Testis (tissue), 3 donors: ENCODE data around the gene PURA. TPM values are rescaled to one million over a fixed set of nuclear protein-coding genes. Genes with fewer than 3 reads are reported as not detected.
"Not testable (repeated sequence)": the region's sequence is repeated elsewhere in the genome, so short reads cannot be mapped to it uniquely, and the experiment has no call there.

Experiments used
- DNase-seq: peaks from one replicate; pipeline ENCODE4 v3.0.0-alpha.2; 2019
- H3K27ac ChIP-seq, 2 donors: fragments of 200-600 bp; sonication (generic); one replicate each; pipeline ENCODE4 v1.5.1; 2019
- H3K27me3 ChIP-seq: fragments of 200-600 bp; sonication (generic); one replicate; pipeline ENCODE4 v1.5.1; 2019
- H3K36me3 ChIP-seq: fragments of 200-600 bp; sonication (generic); one replicate; pipeline ENCODE4 v1.5.1; 2017; ENCODE audit warnings: low read depth; ENCODE audit errors: missing control alignments
- H3K4me1 ChIP-seq: fragments of 200-600 bp; sonication (generic); one replicate; pipeline ENCODE4 v1.5.1; 2019
- H3K4me3 ChIP-seq, 2 donors: fragments of 200-600 bp; sonication (generic); one replicate each; pipeline ENCODE4 v1.5.1; 2017 to 2019
- H3K9me3 ChIP-seq: fragments of 200-600 bp; sonication (generic); one replicate; pipeline ENCODE4 v1.5.1; 2017
- POLR2A ChIP-seq: fragments of 450-650 bp; IDR thresholded peaks from one replicate; pipeline ENCODE4 v1.6.1; 2017; ENCODE audit warnings: antibody characterized with exemption, mild to moderate bottlenecking, moderate library complexity
- WGBS, 2 donors: methylation state at CpG; one replicate each; pipeline ENCODE4 v1.1.5; 2018; 5-methylcytosine and 5-hydroxymethylcytosine counted together
- intact Hi-C: fragments of 100-400 bp; cut with DNase I; formaldehyde crosslinking; loops from one replicate; pipeline ENCODE4 v1.15.1; 2023; ENCODE audit warnings: low total_unique reads
- polyA plus RNA-seq: library from polyadenylated mRNA; stranded (reverse); fragments of 350-450 nt; fragmentation: Illumina TruSeq; extraction: RNeasy Lipid Tissue Mini Kit (QIAGEN cat#74804); gene quantifications from one replicate; pipeline ENCODE4 v1.2.3, GENCODE V29; 2014; ENCODE audit warnings: low read depth, low replicate concordance; ENCODE audit not compliant: insufficient read depth
- total RNA-seq, 2 donors: library from RNA; depleted of rRNA; stranded (reverse); fragments of >200 nt; gene quantifications; one replicate each; pipeline ENCODE4 v1.2.3, GENCODE V29; 2016
- TF ChIP-seq, protein P1 (sequence below), 3 experiments: fragments of 450-650 bp in 2 of 3; fragments of 200-600 bp in 1 of 3; sonication (generic) in 1 of 3; IDR thresholded peaks; one replicate each; pipeline ENCODE4 v1.5.1; 2016 to 2019; ENCODE audit warnings: antibody characterized with exemption in 3 of 3, mild to moderate bottlenecking in 2 of 3, moderate library complexity in 1 of 3

PURA gene
- total and polyA plus RNA-seq, 3 donors from 2014 or later, result 9.3 to 26.9 (median 22.9) TPM

DNA sequence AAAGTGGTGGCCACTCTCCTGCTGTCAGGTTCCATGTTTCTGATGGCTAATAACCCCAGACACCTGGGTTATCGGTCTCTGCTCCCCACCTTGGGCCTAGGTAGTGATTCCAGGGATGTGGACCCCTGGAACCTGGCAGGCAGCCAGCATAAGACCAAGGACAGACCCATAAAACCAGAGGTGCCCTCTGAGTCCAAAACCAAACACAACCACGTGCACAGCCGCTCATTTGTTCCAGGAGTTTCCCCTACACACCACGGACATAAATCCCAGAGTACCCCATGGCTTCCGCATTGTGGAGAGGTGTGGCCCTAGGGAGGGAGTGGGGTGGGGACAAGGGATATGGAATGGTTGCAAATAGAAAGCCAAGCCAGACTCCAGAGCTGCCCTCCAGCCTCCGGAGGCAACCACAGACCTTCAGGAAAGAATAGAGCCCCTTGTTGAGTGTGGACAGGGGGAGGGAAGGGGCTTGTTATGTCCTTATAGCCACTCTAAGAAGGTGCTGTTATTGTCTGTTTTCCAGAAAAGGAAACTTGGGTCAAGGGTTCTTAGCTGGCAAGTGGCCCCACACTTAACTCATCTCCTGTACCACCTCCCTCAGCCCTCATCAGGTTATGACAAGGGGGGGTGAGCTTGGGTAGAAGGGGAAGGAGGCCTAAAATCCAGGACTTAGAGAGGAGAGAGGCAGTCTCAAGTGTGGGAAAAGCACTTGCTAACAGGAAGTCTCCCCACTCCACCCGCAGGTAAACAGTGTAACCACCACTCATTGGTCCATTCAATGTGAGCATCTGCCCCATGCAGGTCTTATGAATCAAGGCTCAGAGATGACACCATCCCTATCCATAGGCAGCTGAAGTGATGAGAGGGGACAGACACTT lies 37.5 kb downstream of the PURA start:
- H3K9me3 ChIP-seq, result no peaks in the 10 kb centered on the region
- no peaks in the 10 kb centered on the region for H3K27me3 ChIP-seq
- H3K4me1 ChIP-seq, result peaks cover 4% of the 10 kb centered on the region
- no peak overlapping the region for H3K27ac ChIP-seq
- intact Hi-C loops, result loop anchor here (10.0 kb wide), 1 partner anchor 367 kb away; no protein-coding TSS in a partner anchor
- no peak for DNase-seq
- WGBS, 2 donors, result 79 to 88% methylated on average over 5 to 7 of the region's 7 CpGs
- TF ChIP-seq, protein P1, sequence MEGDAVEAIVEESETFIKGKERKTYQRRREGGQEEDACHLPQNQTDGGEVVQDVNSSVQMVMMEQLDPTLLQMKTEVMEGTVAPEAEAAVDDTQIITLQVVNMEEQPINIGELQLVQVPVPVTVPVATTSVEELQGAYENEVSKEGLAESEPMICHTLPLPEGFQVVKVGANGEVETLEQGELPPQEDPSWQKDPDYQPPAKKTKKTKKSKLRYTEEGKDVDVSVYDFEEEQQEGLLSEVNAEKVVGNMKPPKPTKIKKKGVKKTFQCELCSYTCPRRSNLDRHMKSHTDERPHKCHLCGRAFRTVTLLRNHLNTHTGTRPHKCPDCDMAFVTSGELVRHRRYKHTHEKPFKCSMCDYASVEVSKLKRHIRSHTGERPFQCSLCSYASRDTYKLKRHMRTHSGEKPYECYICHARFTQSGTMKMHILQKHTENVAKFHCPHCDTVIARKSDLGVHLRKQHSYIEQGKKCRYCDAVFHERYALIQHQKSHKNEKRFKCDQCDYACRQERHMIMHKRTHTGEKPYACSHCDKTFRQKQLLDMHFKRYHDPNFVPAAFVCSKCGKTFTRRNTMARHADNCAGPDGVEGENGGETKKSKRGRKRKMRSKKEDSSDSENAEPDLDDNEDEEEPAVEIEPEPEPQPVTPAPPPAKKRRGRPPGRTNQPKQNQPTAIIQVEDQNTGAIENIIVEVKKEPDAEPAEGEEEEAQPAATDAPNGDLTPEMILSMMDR (IDR thresholded peaks at IDR 0.05), result no peak
- no peak for TF ChIP-seq POLR2A
- H3K36me3 ChIP-seq, result no peaks in the 10 kb centered on the region
- no peak overlapping the region for H3K4me3 ChIP-seq

DNA sequence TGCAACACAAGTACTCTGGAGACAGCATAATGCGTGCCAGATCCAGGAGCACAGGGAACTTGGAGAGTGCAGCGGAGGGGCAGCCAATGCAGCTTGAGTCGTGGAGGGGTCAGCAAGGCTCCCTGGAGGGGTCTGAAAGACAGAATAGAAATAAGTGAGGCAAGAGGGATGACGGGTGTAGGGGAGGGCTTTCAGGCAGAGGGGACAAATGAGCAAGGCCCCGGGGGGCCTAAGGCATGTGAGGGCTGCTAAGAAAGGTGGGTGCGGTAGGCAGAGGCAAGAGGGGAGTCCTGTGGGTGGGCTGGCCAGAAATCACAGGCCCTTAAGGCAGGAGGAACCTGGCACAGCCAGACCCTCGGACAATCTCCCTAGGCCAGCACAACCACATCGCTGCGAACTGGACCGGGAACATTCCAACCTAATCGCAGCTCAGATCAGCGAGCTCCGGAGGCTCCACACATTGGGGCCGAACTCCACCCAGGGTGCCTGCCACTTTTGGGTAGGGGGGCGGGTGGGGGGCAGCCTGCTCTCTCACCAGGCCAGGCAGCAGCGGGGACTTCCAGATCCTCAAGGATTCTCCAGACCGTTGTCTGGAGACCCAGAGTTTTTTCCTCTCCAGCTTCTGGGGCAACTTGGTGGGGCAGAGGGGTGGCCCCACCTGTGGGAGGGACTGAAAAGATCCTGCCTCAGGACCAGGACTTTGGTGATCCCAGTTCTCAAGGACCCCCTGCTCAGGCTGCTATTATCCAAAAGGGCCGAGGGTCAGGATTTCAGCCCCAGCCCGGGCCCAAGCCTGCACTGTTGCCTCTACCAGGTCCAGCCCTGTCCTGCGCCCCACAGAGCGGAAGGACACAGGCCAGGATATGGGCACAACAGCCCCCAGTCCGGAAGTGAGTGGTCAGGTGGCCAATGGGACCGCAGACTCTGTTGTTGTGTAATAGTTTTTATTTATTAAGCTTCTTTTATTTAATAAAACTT lies 38.4 kb downstream of the PURA start:
- no peak overlapping the region for H3K4me3 ChIP-seq
- H3K9me3 ChIP-seq, result no peaks in the 10 kb centered on the region
- WGBS, 2 donors, result 78 to 87% methylated on average over 21 to 23 of the region's 23 CpGs
- no peak for DNase-seq
- TF ChIP-seq, protein P1 (IDR thresholded peaks at IDR 0.05), result no peak
- TF ChIP-seq POLR2A, result no peak
- intact Hi-C loops, result loop anchor here (10.0 kb wide), 1 partner anchor 368 kb away; no protein-coding TSS in a partner anchor
- no peak overlapping the region for H3K27ac ChIP-seq
- H3K36me3 ChIP-seq, result no peaks in the 10 kb centered on the region
- H3K27me3 ChIP-seq, result no peaks in the 10 kb centered on the region
- H3K4me1 ChIP-seq, result peaks cover 5% of the 10 kb centered on the region

DNA sequence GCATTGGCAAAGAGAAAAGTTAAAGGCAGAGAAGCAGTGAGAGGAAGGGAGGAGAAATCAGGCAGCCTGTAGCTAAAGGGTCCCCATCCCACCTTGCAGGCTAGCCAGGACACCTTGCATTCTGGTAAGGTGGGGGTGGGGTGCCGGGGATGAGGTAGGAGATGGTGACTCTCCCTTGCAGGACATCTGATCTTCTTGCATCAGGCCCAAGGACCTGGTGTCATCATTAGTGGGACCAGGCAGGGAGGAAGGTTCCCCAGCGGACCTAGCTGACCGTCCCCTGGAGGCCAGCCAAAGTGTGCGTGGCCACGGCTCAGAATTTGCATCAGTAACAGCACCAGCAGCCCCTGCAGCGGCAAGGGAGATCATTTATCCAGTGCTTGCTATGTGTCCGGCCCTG lies 39.3 kb downstream of the PURA start:
- Histone ChIP-seq H3K9me3 (no peaks in the 10 kb centered on the region), H3K27me3 (no peaks in the 10 kb centered on the region), H3K27ac (no peak overlapping the region), H3K4me1 (peaks cover 5% of the 10 kb centered on the region), H3K4me3 (no peak overlapping the region), H3K36me3 (no peaks in the 10 kb centered on the region)
- TF ChIP-seq, protein P1 (IDR thresholded peaks at IDR 0.05), result no peak
- no peak for TF ChIP-seq POLR2A
- WGBS, 2 donors, result 67 to 74% methylated on average over 7 of the region's 7 CpGs
- no peak for DNase-seq
- intact Hi-C loops, result loop anchor here (10.0 kb wide), 1 partner anchor 368 kb away; no protein-coding TSS in a partner anchor

DNA sequence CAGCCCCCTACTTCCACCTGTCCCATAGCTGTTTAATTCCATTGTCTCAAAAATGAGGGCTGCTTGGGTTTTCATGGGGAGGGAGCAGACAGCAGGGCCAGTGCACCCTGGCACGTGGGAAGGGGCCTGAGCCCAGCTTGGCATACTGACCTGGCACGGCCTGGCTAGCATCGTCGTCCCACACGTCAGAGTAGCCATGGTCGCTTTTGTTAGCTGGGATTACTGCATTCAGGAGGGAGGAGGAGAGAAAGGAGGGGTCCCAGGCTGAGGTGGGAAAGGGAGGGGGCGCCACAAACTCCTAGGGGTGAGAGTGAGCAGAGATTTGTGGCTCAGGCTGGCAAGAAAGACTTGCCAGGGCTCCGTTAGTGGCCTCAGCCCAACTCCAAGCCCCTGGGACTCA lies 40.0 kb downstream of the PURA start:
- Histone ChIP-seq H3K27ac (no peak overlapping the region), H3K27me3 (no peaks in the 10 kb centered on the region), H3K4me3 (no peak overlapping the region), H3K36me3 (no peaks in the 10 kb centered on the region), H3K9me3 (no peaks in the 10 kb centered on the region), H3K4me1 (peaks cover 5% of the 10 kb centered on the region)
- no peak for DNase-seq
- intact Hi-C loops, result loop anchor here (10.0 kb wide), 1 partner anchor 369 kb away; no protein-coding TSS in a partner anchor
- WGBS, 2 donors, result 76 to 90% methylated on average over 7 to 8 of the region's 8 CpGs
- no peak for TF ChIP-seq POLR2A
- TF ChIP-seq, protein P1 (IDR thresholded peaks at IDR 0.05), result no peak

DNA sequence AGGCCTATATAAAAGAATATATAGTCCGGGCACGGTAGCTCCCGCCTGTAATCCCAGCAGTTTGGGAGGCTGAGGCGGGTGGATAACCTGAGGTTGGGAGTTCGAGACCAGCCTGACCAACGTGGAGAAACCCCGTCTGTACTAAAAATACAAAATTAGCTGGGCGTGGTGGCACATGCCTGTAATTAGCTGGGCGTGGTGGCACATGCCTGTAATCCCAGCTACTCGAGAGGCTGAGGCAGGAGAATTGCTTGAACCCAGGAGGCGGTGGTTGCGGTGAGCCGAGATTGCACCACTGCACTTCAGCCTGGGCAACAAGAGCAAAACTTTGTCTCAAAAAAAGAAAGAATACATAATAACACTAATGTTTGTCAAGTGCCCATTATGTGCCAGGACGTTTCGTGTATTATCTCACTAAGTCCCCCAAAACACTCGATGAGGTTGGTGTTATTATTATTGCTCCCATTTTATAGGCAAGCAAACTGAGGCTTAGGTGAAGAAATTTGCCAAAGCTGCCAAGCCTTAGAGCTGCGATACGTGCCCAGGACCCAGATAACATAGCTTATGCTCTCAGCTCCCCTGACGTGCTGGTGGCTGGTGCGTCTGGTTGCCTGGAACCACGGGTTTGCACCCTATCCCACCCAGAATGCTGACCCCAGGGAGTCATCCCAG lies 40.9 kb downstream of the PURA start:
- not testable (repeated sequence) for H3K9me3 ChIP-seq, DNase-seq, H3K4me1 ChIP-seq, H3K27me3 ChIP-seq, H3K36me3 ChIP-seq, H3K4me3 ChIP-seq, H3K27ac ChIP-seq
- intact Hi-C loops, result loop anchor here (5.0 to 10.0 kb wide), 2 partner anchors 83 to 370 kb away; no protein-coding TSS in a partner anchor
- WGBS, 2 donors, result 89 to 92% methylated on average over 21 of the region's 21 CpGs
